Activated naive CD4-positive, alpha-beta T cell treated with anti-CD3 and anti-CD28 coated beads, Interleukin-2, amount 50 U/mL, for 24 hours (primary cell): ENCODE data around the gene EIF4A3.

Experiments used
- H3K27ac Mint-ChIP-seq: one replicate; pipeline ENCODE4 v1.8.0; 2021; ENCODE audit warnings: mild to moderate bottlenecking, mixed read lengths
- H3K27me3 Mint-ChIP-seq: one replicate; pipeline ENCODE4 v1.8.0; 2021; ENCODE audit warnings: mixed read lengths
- H3K36me3 Mint-ChIP-seq: one replicate; pipeline ENCODE4 v1.8.0; 2021; ENCODE audit warnings: mixed read lengths
- H3K4me1 Mint-ChIP-seq: one replicate; pipeline ENCODE4 v1.8.0; 2021; ENCODE audit warnings: mixed read lengths
- H3K4me3 Mint-ChIP-seq: one replicate; pipeline ENCODE4 v1.8.0; 2021; ENCODE audit warnings: mild to moderate bottlenecking, mixed read lengths
- H3K9me3 Mint-ChIP-seq: one replicate; pipeline ENCODE4 v1.8.0; 2021; ENCODE audit warnings: mixed read lengths

The EIF4A3 gene

GRCh38 chr17:80182118-80182844, 35.4 kb upstream of the EIF4A3 start:
- no peak overlapping the region for H3K4me3 Mint-ChIP-seq
- no peaks in the 10 kb centered on the region for H3K27me3 Mint-ChIP-seq
- H3K36me3 Mint-ChIP-seq: no peaks in the 10 kb centered on the region
- no peak overlapping the region for H3K27ac Mint-ChIP-seq
- no peaks in the 10 kb centered on the region for H3K4me1 Mint-ChIP-seq
- no peaks in the 10 kb centered on the region for H3K9me3 Mint-ChIP-seq

GRCh38 chr17:80181431-80181830, 34.5 kb upstream of the EIF4A3 start:
- H3K9me3 Mint-ChIP-seq: no peaks in the 10 kb centered on the region
- H3K4me3 Mint-ChIP-seq: no peak overlapping the region
- H3K36me3 Mint-ChIP-seq: no peaks in the 10 kb centered on the region
- H3K4me1 Mint-ChIP-seq: no peaks in the 10 kb centered on the region
- no peaks in the 10 kb centered on the region for H3K27me3 Mint-ChIP-seq
- H3K27ac Mint-ChIP-seq: no peak overlapping the region

DNA sequence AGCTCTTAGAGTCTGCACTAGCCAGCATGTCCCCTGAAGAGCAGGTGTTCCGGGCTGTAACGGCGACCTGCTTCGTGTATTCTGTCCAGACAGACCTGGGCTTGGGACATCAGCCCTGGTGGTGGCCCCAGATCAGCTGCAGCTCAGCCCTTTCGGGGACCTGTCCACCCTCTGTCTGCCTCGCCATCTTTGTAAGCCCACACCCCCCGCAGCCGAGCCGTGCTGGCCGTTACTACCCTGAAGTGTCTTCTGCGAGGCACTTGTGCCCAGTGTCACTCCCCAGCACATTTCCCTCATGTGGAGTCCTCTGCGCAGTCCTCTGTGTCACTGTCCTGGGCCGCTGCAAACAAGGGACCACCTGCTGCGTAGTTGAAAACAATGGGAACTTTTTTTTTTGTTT, 33.3 kb upstream of the EIF4A3 start:
- no peak overlapping the region for H3K27ac Mint-ChIP-seq
- H3K9me3 Mint-ChIP-seq: no peaks in the 10 kb centered on the region
- peaks cover 2% of the 10 kb centered on the region for H3K27me3 Mint-ChIP-seq
- no peaks in the 10 kb centered on the region for H3K36me3 Mint-ChIP-seq
- no peak overlapping the region for H3K4me3 Mint-ChIP-seq
- H3K4me1 Mint-ChIP-seq: no peaks in the 10 kb centered on the region

- no peaks in the 10 kb centered on the region for H3K4me1 Mint-ChIP-seq
- no peaks in the 10 kb centered on the region for H3K9me3 Mint-ChIP-seq
- no peak overlapping the region for H3K27ac Mint-ChIP-seq
- H3K36me3 Mint-ChIP-seq: no peaks in the 10 kb centered on the region
- H3K4me3 Mint-ChIP-seq: no peak overlapping the region
- H3K27me3 Mint-ChIP-seq: peaks cover 2% of the 10 kb centered on the region
Measured at GRCh38 chr17:80177986-80178595, 31.2 kb upstream of the EIF4A3 start.

DNA sequence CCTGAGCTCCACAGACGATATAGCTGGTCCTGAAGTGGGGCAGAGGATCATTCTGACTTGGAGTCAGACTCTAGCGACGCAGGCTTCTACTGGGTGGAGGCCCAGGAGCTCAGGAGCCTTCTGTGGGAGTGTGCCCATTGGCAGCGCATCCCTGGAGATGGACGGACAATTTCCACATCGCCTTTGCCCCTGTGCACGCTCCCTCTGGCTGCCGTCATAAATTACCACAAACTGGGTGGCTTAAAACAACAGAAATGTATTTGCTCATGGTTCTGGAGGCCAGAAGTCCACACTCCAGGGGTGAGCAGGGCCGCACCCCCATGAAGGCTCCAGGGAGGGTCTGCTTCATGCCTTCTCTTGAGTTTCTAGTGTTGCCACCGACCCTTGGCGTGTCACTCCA, 29.8 kb upstream of the EIF4A3 start:
- Mint-ChIP-seq H3K4me1 (no peaks in the 10 kb centered on the region), H3K9me3 (no peaks in the 10 kb centered on the region), H3K36me3 (no peaks in the 10 kb centered on the region), H3K27ac (no peak overlapping the region), H3K27me3 (peaks cover 2% of the 10 kb centered on the region), H3K4me3 (no peak overlapping the region)

DNA sequence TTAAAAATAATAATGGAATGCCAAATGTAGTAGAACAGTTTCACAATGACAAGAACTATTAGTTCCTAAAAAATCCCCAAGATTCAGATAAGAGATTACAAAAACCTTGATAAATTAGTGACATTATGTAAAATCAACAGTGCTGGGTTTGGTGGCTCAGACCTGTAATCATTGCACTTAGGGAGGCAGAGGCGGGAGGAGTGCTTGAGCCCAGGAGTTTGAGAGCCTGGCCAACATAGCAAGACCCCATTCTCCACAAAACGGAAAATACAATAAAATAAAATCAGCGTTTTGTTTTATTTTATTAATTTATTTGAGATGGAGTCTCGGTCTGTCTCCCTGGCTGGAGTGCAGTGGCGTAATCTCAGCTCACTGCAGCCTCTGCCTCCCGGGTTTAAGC, 27.0 kb upstream of the EIF4A3 start:
- Mint-ChIP-seq H3K27me3 (peaks cover 4% of the 10 kb centered on the region), H3K36me3 (no peaks in the 10 kb centered on the region), H3K27ac (no peak overlapping the region), H3K4me1 (no peaks in the 10 kb centered on the region), H3K9me3 (no peaks in the 10 kb centered on the region), H3K4me3 (no peak overlapping the region)

- no peak overlapping the region for H3K27ac Mint-ChIP-seq
- H3K4me1 Mint-ChIP-seq: no peaks in the 10 kb centered on the region
- H3K27me3 Mint-ChIP-seq: peaks cover 4% of the 10 kb centered on the region
Measured at GRCh38 chr17:80173126-80173525, 26.2 kb upstream of the EIF4A3 start.

DNA sequence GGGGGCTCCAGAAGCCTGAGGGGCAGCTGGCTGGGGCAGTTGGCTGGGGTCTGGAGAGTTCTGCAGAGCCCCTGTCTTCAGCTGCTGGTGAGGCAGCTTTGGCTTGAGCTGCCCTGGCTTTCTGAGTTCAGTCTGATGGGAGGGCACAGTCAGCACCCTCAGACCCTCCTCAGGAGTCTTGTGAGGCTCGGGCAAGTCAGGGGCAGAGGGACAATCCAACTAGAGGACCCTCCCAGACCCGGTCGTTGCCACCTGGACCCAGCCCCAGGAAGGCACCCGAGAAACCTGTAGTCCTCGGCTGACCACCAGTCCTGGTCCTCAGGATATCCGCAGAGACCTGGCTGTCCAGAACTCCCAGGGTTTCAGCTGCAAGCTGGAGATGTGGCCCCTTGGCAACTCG, 24.8 kb upstream of the EIF4A3 start:
- Mint-ChIP-seq H3K4me1 (no peaks in the 10 kb centered on the region), H3K36me3 (no peaks in the 10 kb centered on the region), H3K9me3 (no peaks in the 10 kb centered on the region), H3K4me3 (no peak overlapping the region), H3K27me3 (peaks cover 4% of the 10 kb centered on the region), H3K27ac (no peak overlapping the region)

More at GRCh38 chr17:80173126-80173525, 26.2 kb upstream of the EIF4A3 start:
- Mint-ChIP-seq H3K4me3 (no peak overlapping the region), H3K36me3 (no peaks in the 10 kb centered on the region), H3K9me3 (no peaks in the 10 kb centered on the region)

- Mint-ChIP-seq H3K4me1 (no peaks in the 10 kb centered on the region), H3K27ac (no peak within 1 kb of the TSS), H3K27me3 (peaks cover 1% of the 10 kb centered on the region), H3K4me3 (no peak within 1 kb of the TSS), H3K36me3 (no peaks in the 10 kb centered on the region), H3K9me3 (no peaks in the 10 kb centered on the region)
Measured at GRCh38 chr17:80169784-80170500, 23.0 kb upstream of the EIF4A3 start, which contains the start of gene CARD14. Gene CARD14, plus strand, starts transcription at chr17:80170030. Its CDS starts 11,409 bp downstream, at chr17:80181439.

DNA sequence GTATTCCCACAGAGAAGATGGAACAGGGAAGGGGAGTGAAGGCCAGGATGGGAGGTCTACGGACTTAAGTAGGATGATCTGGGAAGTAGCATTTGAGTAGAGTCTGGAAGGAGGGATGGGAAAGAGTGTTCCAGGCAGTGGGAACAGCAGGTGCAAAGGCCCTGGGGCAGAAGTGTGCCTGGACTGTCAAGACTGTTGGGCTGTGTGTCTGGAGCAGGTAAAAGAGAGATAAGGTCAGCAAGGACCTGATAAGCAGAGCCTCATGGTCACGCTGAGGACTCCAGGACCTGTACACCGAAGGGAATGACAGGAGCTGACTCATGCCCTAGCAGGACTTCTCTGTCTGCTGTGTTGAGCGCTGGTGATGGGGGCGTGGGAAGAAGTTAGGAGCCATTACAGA, 22.2 kb upstream of the EIF4A3 start:
- Mint-ChIP-seq H3K4me3 (no peak overlapping the region), H3K27ac (no peak overlapping the region), H3K27me3 (peaks cover 3% of the 10 kb centered on the region), H3K4me1 (no peaks in the 10 kb centered on the region), H3K36me3 (no peaks in the 10 kb centered on the region), H3K9me3 (no peaks in the 10 kb centered on the region)

DNA sequence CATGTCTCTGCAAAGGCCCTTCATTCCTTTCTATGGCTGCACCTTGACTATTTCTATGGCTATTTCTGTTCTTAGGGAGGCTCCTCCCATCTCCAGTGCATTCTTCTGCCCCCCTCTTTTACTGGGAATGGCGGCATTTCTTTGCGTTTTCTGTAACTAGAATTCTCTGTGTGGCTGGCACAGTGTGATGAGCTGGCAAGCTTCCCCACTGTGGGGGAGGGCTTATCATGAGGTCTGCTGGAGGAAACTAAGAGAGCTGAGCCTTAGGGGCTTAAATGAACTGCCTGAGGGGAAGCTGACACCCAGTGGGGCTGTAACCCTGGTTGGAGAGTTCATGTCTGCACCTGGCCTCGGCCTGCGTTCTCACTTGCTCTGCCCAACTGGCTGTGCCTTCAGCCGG, 21.4 kb upstream of the EIF4A3 start:
- Mint-ChIP-seq H3K36me3 (no peaks in the 10 kb centered on the region), H3K27me3 (peaks cover 3% of the 10 kb centered on the region)

DNA sequence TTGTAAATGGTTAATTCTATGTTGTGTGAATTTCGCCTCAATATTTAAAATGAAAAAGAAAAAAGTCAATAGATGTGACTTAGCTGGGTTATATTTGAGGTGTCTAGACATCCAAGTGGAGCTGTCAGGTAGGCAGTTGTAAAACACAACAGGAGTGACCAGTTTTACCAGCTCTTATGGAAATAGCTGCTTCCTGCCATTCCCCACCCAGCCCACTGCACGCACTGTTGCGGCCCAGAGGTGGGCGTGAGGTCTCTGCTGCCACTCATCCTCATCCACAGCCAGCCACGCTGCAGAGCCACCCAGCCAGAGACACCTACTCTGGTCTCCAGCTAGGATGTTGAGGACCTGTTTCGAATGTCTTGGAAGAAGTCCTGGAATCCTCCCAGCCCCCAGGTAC, 19.5 kb upstream of the EIF4A3 start:
- Mint-ChIP-seq H3K36me3 (no peaks in the 10 kb centered on the region), H3K27me3 (peaks cover 3% of the 10 kb centered on the region), H3K4me3 (no peak overlapping the region), H3K27ac (no peak overlapping the region), H3K9me3 (no peaks in the 10 kb centered on the region), H3K4me1 (no peaks in the 10 kb centered on the region)

More for the DNA sequence above, 21.4 kb upstream of the EIF4A3 start:
- Mint-ChIP-seq H3K4me1 (no peaks in the 10 kb centered on the region), H3K4me3 (no peak overlapping the region), H3K27ac (no peak overlapping the region), H3K9me3 (no peaks in the 10 kb centered on the region)

DNA sequence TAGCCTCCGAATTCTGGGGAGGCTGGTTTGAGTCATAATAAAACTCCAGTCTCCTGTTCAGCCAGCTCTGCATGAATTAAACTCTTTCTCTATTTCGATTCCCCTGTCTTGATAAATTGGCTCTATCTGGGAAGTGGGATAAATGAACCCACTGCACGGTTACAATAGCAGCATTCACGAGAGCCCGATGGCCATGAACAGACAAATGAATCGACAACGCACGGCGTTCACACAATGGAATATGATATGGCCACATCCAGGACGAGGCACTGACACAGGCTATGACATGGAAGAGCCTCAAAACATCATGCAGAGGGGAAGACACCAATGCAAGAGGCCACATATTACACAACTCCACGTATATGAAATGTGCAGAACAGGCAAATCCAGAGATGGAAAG, 17.3 kb upstream of the EIF4A3 start:
- Mint-ChIP-seq H3K36me3 (no peaks in the 10 kb centered on the region), H3K4me1 (no peaks in the 10 kb centered on the region), H3K27ac (no peak overlapping the region), H3K9me3 (no peaks in the 10 kb centered on the region), H3K4me3 (no peak overlapping the region), H3K27me3 (peaks cover 3% of the 10 kb centered on the region)

GRCh38 chr17:80163336-80163735, 16.4 kb upstream of the EIF4A3 start:
- no peaks in the 10 kb centered on the region for H3K4me1 Mint-ChIP-seq
- no peak overlapping the region for H3K27ac Mint-ChIP-seq
- peaks cover 3% of the 10 kb centered on the region for H3K27me3 Mint-ChIP-seq
- no peak overlapping the region for H3K4me3 Mint-ChIP-seq
- no peaks in the 10 kb centered on the region for H3K9me3 Mint-ChIP-seq
- no peaks in the 10 kb centered on the region for H3K36me3 Mint-ChIP-seq

- H3K27ac Mint-ChIP-seq: no peak overlapping the region
- no peaks in the 10 kb centered on the region for H3K9me3 Mint-ChIP-seq
- H3K4me3 Mint-ChIP-seq: no peak overlapping the region
- no peaks in the 10 kb centered on the region for H3K4me1 Mint-ChIP-seq
- peaks cover 3% of the 10 kb centered on the region for H3K27me3 Mint-ChIP-seq
- H3K36me3 Mint-ChIP-seq: peaks cover 3% of the 10 kb centered on the region
Measured at GRCh38 chr17:80160536-80160935, 13.6 kb upstream of the EIF4A3 start.

DNA sequence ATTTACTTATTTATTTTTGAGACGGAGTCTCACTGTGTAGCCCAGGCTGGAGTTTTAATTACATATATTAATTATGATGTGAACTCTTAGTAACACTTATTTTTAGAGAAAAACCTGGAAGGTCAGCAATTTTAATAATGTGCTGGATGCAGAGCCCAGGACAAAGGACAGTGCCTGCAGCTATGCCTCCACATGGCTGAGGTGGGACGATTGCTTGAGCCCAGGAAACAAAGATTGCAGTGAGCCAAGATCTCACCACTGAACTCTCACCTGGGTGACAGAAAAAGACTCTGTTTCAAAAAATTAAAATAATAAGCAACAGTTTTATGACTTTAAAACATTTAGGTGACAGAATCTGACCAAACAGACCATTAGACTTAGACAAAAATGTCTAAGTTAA, 11.9 kb upstream of the EIF4A3 start:
- no peaks in the 10 kb centered on the region for H3K4me1 Mint-ChIP-seq
- no peak overlapping the region for H3K27ac Mint-ChIP-seq

More for the DNA sequence above, 11.9 kb upstream of the EIF4A3 start:
- H3K36me3 Mint-ChIP-seq: peaks cover 3% of the 10 kb centered on the region
- no peaks in the 10 kb centered on the region for H3K9me3 Mint-ChIP-seq
- H3K4me3 Mint-ChIP-seq: no peak overlapping the region
- peaks cover 1% of the 10 kb centered on the region for H3K27me3 Mint-ChIP-seq
